DMS53 treated with DMSO at 0.1 percent for 48 hours (cell line): ENCODE results near the gene P4HB.

ENCODE experiments used
- DNase-seq: peaks from one replicate; lab custom pipeline; 2025; ENCODE audit not compliant: unreplicated experiment; lab: John Stamatoyannopoulos, UW

The P4HB gene

GRCh38 chr17:81832608-81833159 is 27.7 kb downstream of the P4HB start:
- DNase-seq = no peak

DNA sequence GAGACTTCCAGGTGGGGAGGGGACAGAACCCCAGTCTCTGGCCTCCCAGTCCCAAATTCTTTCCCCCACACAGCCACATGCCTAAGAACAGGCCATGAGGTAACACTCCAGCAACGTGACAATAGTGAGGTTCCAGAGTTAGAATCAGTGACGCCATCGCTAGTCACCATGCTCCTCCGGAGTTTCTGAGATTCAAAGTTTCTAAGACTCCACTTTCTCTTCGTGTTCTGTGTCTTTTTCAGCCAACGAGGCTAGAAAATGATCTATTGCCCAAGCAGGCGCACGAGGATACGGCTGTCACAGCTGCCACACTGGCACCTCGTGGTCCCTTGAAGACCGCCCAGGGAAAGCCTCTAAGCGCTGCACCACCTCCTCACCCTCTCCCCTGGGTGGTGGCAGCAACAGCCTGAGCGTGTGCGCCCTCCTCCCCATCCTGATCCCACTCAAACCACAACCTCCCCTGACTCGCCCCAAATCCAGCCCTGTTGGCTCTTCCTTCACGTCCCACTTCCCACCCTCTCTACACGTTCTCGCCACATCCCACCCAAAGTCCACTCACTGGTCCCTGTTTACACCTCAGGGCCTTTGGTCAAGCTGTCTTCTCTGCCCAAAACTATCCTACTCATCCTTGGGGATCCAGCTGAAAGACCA is 28.3 kb downstream of the P4HB start:
- DNase-seq = no peak

GRCh38 chr17:81831563-81831956 is 28.8 kb downstream of the P4HB start:
- no peak for DNase-seq

GRCh38 chr17:81829858-81830257 is 30.5 kb downstream of the P4HB start:
- DNase-seq = no peak

DNA sequence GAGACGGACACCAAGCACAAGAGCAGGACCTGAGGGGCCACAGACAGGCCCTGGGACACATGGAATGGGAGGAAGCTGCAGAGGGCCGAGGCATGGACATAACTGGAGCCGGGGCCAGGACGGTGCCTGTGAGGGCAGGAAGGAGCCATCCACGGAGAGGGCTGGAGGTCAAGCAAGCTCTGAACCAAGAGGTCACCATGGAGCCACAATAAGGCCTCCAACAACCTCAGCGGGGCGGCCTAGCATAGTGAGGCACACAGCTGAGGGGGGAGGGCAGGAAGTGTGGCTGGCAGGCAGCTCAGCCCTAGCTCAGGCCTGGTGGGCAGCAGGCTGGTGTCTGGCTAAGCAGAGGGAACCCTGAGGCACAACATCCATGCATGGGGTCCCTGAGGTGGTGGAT is 31.7 kb downstream of the P4HB start:
- DNase-seq = no peak

DNA sequence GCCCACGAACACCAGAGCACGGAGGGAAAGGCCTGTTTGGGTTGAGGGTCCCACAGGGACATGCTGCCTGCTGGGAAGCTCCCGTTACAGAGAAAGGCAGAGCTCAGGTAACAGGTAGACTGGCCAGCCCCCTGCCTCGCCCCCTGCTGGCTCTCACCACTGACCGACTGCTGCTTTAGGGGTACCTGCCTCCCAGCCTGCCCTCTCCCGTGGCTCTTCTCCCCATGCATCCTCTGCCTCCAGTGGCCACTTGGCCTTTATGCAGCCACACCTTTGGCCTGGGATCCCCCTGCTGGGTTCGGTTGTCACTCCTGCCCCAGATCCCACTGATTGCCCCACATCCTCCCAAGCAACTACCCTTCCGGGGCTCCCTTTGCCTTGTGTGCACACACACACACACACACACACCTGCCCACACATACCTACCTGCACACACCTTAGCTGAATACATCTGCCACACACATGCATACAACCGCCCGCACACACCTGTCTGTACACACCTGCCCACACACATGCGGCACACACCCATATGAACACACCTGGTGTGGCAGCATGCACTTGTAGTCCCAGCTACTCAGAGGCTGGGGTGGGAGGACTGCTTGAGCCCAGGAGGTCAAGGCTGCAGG is 34.4 kb downstream of the P4HB start:
- no peak for DNase-seq

GRCh38 chr17:81824595-81824994 is 35.7 kb downstream of the P4HB start:
- DNase-seq = no peak

- DNase-seq = no peak
Measured at GRCh38 chr17:81823820-81824550, 36.4 kb downstream of the P4HB start.

GRCh38 chr17:81822996-81823819 is 37.1 kb downstream of the P4HB start:
- DNase-seq = no peak

DNA sequence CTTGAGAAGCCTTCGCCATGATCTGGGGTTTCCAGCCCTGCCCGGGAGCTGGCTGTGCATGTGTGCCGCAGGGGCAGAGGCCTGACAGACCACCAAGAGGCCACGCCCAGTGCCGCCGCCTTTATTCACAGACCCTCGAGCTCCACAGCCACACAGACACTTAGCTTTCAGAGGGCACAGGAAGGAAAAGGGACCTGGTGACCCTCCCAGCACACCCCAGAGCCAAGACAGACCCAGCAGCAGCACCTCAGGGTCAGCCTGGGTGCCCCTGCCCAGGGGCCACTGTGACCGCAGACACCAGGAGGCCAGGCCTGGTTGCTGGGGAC is 38.1 kb downstream of the P4HB start:
- DNase-seq = no peak

- DNase-seq = peak; percentile 89
Measured at GRCh38 chr17:81821603-81822311, 38.6 kb downstream of the P4HB start.

DNA sequence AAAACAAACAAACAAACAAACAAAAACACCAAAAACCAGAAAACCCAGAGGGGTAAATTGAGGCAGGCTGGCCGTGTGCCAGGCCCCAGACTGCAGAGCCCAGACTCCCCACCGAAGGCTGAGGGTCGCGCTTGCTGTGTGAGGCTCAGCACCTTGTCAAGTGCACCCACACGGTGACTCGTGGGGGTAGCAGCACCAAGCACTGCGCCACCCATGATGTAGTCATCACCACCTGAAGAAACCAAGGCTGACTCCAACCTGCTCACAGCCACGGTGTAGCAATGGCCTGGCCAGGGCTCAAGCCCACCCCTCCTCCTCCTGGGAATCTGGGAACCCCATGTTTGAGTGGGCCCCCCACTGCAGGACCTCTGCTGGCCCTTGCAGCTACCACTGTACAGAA is 39.2 kb downstream of the P4HB start:
- DNase-seq = no peak

GRCh38 chr17:81819708-81820107 is 40.6 kb downstream of the P4HB start:
- DNase-seq = no peak

DNA sequence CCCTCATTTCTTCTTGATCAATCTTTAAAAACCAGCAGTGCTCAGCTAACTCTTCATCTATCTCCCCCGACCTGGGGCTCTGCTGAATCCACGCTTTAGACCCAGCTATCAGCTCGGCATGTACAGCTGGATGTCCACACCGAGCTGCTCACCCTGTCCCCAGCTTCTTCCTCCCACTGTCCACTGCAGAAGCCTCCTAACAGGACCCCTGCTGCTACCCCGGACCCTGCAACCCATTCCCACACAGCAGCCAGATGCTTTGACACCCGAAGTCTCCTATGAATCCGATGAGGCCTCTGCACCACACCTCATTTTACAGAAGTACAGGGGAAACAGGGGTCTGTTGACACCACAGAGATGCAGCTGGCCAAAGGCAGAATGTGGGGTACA is 42.6 kb downstream of the P4HB start:
- no peak for DNase-seq

DNA sequence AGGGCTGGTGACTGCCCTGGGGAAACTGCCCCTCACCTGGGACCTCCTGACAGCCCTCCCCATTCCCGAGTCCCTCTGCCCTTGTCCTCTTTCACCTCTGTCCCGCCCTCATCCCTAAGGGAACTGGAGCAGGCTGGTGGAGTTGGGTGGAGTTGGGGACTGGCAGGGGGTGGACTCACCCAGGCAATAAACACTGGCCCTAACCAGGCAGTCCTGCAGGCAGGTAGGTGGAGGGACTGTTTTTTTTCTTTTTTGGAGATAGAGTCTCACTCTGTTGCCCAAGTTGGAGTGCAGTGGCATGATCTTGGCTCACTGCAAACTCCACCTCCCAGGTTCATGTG is 44.7 kb downstream of the P4HB start:
- DNase-seq = no peak

DNA sequence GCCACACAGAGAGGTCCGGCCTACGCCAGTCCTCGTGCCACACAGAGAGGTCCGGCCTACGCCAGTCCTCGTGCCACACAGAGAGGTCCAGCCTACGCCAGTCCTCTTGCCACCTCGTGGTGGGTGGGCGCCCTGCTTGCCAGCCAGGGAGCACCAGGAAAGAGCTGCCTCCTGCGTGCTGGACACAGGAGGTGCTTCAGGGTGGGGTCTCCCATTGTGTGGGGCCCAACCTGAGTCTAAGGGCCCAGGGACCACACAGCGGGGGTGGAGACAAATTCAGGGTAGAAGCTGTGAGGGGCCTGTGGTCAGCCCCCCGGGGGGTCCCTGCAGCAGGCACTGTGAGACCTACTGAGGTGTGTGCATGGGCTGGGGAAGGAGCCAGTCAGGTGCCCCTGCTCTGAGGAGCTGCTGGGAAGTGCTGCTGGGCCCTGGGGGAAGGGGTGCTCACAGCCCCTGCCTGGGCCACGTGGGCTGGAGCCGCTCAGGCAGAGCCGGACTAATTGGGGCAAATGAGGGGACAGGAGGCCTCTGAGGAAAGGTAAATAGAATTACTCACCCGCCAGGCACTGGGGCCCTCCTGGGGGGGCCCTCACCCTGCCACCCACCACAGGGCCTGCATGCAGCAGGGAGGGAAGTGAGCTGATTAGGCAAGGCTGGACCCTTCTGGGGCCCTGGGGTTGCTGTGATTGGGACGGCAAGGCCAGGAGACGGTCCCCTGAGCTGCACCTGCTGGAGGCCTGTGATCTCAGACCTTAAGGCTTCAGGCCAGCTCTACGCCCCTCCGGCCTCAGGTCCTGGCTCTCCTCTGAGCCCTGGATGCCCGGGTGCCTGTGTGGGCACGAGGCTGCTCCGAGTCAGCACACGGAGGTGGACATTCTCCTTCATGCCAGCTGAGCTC is 45.3 kb downstream of the P4HB start:
- DNase-seq = no peak

GRCh38 chr17:81813861-81814683 is 46.3 kb downstream of the P4HB start:
- DNase-seq = no peak

GRCh38 chr17:81813371-81813684 is 47.0 kb downstream of the P4HB start:
- DNase-seq = no peak
